K562 (cell line): ENCODE data around the gene BRICD5. TPM values are rescaled to one million over a fixed set of nuclear protein-coding genes. Genes with fewer than 3 reads are reported as not detected.

Source experiments
- ATAC-seq: fragments of 200-7000 bp; cut with Tn5 transposase; 3 replicates; pipeline ENCODE4 v1.9.1; 2020; ENCODE audit warnings: moderate library complexity
- BruUV-seq: library from RNA; stranded (reverse); fragments of 400-500 nt; replicated peaks from 2 replicates; lab custom pipeline; 2021; lab: Mats Ljungman, UMichigan
- CTCF ChIA-PET: fragments of 300-600 bp; formaldehyde crosslinking; extraction: SDS; loops from one replicate; lab custom pipeline; 2021; ENCODE audit warnings: low intra/inter-chr PET ratio; lab: Yijun Ruan, JAX
- POLR2A ChIA-PET: fragments of 300-600, 350-650 bp; sonication (Branson Sonifier 250); formaldehyde crosslinking; extraction: SDS; loops from one replicate; lab custom pipeline; 2021; ENCODE audit warnings: antibody characterized with exemption, inconsistent platforms; lab: Yijun Ruan, JAX
- DNase-seq, 4 experiments: peaks; one replicate each; pipeline versions ENCODE4 v3.0.0 to v3.0.0-alpha.2; 2011 to 2018; ENCODE audit warnings: low spot score in 3 of 4, mixed read lengths in 3 of 4; ENCODE audit errors: extremely low read depth in 1 of 4
- FAIRE-seq: peaks from 2 replicates; lab custom pipeline; 2011; peaks lifted over from hg19 to GRCh38; lab: Jason Lieb, UNC
- H2AFZ ChIP-seq: 2 replicates; pipeline ENCODE4 v1.6.0; 2011; ENCODE audit warnings: low read depth, low read length, control low read depth, inconsistent platforms
- H3K27ac ChIP-seq: fragments of 200-600 bp; 3 replicates; pipeline ENCODE4 v1.8.0; 2011; ENCODE audit warnings: low read depth, mild to moderate bottlenecking, control low read depth, inconsistent platforms, low read length, moderate library complexity, mixed read lengths; ENCODE audit errors: extremely low read depth
- H3K27me3 ChIP-seq, 2 experiments: fragments of 300-600 bp in 1 of 2; 2 replicates in 1 of 2; 3 replicates in 1 of 2; pipeline versions ENCODE4 v1.6.0 to v1.8.0; 2011; ENCODE audit warnings: inconsistent platforms in 2 of 2, low read length in 2 of 2, mild to moderate bottlenecking in 1 of 2, mixed read lengths in 1 of 2, moderate library complexity in 1 of 2; ENCODE audit not compliant: control insufficient read depth in 2 of 2, insufficient read depth in 2 of 2
- H3K36me3 ChIP-seq: fragments of 300-600 bp; 3 replicates; pipeline ENCODE4 v1.8.0; 2011; ENCODE audit warnings: mild to moderate bottlenecking, low read length, inconsistent platforms; ENCODE audit not compliant: control insufficient read depth, insufficient read depth
- H3K4me1 ChIP-seq, 2 experiments: fragments of 200-600 bp in 1 of 2; replicated peaks in 1 of 2; 2 replicates in 1 of 2; 3 replicates in 1 of 2; pipeline versions ENCODE4 v1.5.1 to v1.8.0; 2011; ENCODE audit warnings: inconsistent platforms in 2 of 2, low read length in 2 of 2, mild to moderate bottlenecking in 1 of 2, mixed read lengths in 1 of 2, moderate library complexity in 1 of 2; ENCODE audit not compliant: control insufficient read depth in 2 of 2, insufficient read depth in 2 of 2
- H3K4me2 ChIP-seq: 2 replicates; pipeline ENCODE4 v1.6.1; 2011; ENCODE audit warnings: low read length, control low read depth, inconsistent platforms, mixed read lengths; ENCODE audit not compliant: insufficient read depth
- H3K4me3 ChIP-seq: fragments of 200-600 bp; sonication (generic), shearing (Covaris generic); 2 replicates; pipeline ENCODE4 v1.5.1; 2016; ENCODE audit warnings: control low read depth, inconsistent platforms
- H3K79me2 ChIP-seq: fragments of 200-600 bp; 3 replicates; pipeline ENCODE4 v1.8.0; 2011; ENCODE audit warnings: low read length, inconsistent platforms; ENCODE audit not compliant: control insufficient read depth, insufficient read depth
- H3K9ac ChIP-seq, 2 experiments: 2 replicates each; pipeline versions ENCODE4 v1.6.0 to v1.6.1; 2011; ENCODE audit warnings: low read depth in 2 of 2, low read length in 2 of 2, control low read depth in 1 of 2, inconsistent platforms in 1 of 2, mild to moderate bottlenecking in 1 of 2, mixed read lengths in 1 of 2; ENCODE audit not compliant: insufficient read depth in 1 of 2
- H3K9me1 ChIP-seq: one replicate; pipeline ENCODE4 v1.6.0; 2011; ENCODE audit warnings: inconsistent platforms, mild to moderate bottlenecking, low read length, moderate library complexity; ENCODE audit not compliant: control insufficient read depth, insufficient read depth
- H3K9me3 ChIP-seq: replicated peaks from 2 replicates; pipeline ENCODE4 v1.5.1; 2011; ENCODE audit warnings: low read depth, low read length, inconsistent platforms; ENCODE audit not compliant: control insufficient read depth, insufficient read depth
- H4K20me1 ChIP-seq: replicated peaks from 2 replicates; pipeline ENCODE4 v1.6.1; 2011; ENCODE audit warnings: low read length, inconsistent platforms, mixed read lengths; ENCODE audit not compliant: control insufficient read depth, insufficient read depth
- ATF3 ChIP-seq, 2 experiments: fragments of 450-650 bp in 1 of 2; sonication (generic) in 1 of 2; formaldehyde crosslinking in 1 of 2; IDR thresholded peaks in 1 of 2; conservative IDR thresholded peaks in 1 of 2; 2 replicates each; pipeline versions ENCODE4 v1.6.1 to v1.8.1; 2016 to 2023; ENCODE audit warnings: mild to moderate bottlenecking in 2 of 2, moderate library complexity in 2 of 2, inconsistent platforms in 1 of 2, missing genetic modification reagents in 1 of 2
- GABPB1 ChIP-seq: sonication (generic); formaldehyde crosslinking; IDR thresholded peaks from 2 replicates; pipeline ENCODE4 v1.8.0; 2022; ENCODE audit warnings: mild to moderate bottlenecking, missing genetic modification reagents
- MAX ChIP-seq: sonication (generic); formaldehyde crosslinking; IDR thresholded peaks from 2 replicates; pipeline ENCODE4 v1.9.0; 2022; ENCODE audit warnings: mild to moderate bottlenecking, missing genetic modification reagents
- POLR2A ChIP-seq: fragments of 450-650 bp; conservative IDR thresholded peaks from 2 replicates; pipeline ENCODE4 v1.6.1; 2016
- POLR2B ChIP-seq: fragments of 450-650 bp; IDR thresholded peaks from 2 replicates; pipeline ENCODE4 v1.6.1; 2018; ENCODE audit warnings: low read depth; ENCODE audit not compliant: partially characterized antibody
- POLR2G ChIP-seq: fragments of 200-400 bp; formaldehyde crosslinking; IDR thresholded peaks from 2 replicates; pipeline ENCODE4 v1.6.1; 2017; ENCODE audit warnings: low read depth, mild to moderate bottlenecking, antibody characterized with exemption, low read length, moderate library complexity
- RBFOX2 ChIP-seq: fragments of 200-400 bp; formaldehyde crosslinking; IDR thresholded peaks from 2 replicates; pipeline ENCODE4 v1.6.1; 2017; ENCODE audit warnings: low read depth, mild to moderate bottlenecking, low read length, moderate library complexity
- RBM22 ChIP-seq: fragments of 200-400 bp; formaldehyde crosslinking; IDR thresholded peaks from 2 replicates; pipeline ENCODE4 v1.6.1; 2018; ENCODE audit warnings: low read length, low read depth; ENCODE audit not compliant: poor library complexity, severe bottlenecking
- TAF9B ChIP-seq: fragments of 450-650 bp; IDR thresholded peaks from 2 replicates; pipeline ENCODE4 v1.6.1; 2018; ENCODE audit warnings: mild to moderate bottlenecking; ENCODE audit not compliant: partially characterized antibody
- TFAP4 ChIP-seq: sonication (generic); formaldehyde crosslinking; IDR thresholded peaks from 2 replicates; pipeline ENCODE4 v1.8.0; 2022; ENCODE audit warnings: missing genetic modification reagents, mild to moderate bottlenecking, moderate library complexity, borderline replicate concordance
- ZBTB34 ChIP-seq: fragments of 250-450 bp; sonication (Bioruptor Pico); IDR thresholded peaks from 2 replicates; pipeline ENCODE4 v1.8.0; 2021; ENCODE audit warnings: mild to moderate bottlenecking, moderate library complexity
- ZNF175 ChIP-seq: fragments of 200-800 bp; sonication (Bioruptor generic); IDR thresholded peaks from 2 replicates; pipeline ENCODE4 v1.6.1; 2016; ENCODE audit warnings: low read depth, mild to moderate bottlenecking, missing genetic modification characterization, missing compliant biosample characterization
- WGBS: fragments of 100-300 bp; shearing (Covaris generic); methylation state at CpG from one replicate; pipeline ENCODE4 v1.1.6; 2016; ENCODE audit warnings: low coverage, mixed read lengths; ENCODE audit not compliant: insufficient coverage; ENCODE audit errors: missing lambda C conversion rate; 5-methylcytosine and 5-hydroxymethylcytosine counted together
- in situ Hi-C: fragments of 300-500 bp; cut with MboI; formaldehyde crosslinking; loops from 4 replicates; pipeline ENCODE4 v1.15.0; 2018; ENCODE audit warnings: inconsistent platforms, mixed read lengths
- intact Hi-C: fragments of 100-400 bp; cut with micrococcal nuclease; formaldehyde crosslinking; loops from 2 replicates; pipeline ENCODE4 v1.14.2; 2022
- polyA plus RNA-seq, 8 experiments: library from polyadenylated mRNA; depleted of rRNA in 4 of 8; stranded (reverse) in 5 of 8; unstranded in 3 of 8; fragments of >200 nt; fragmentation: Nextera tagmentation in 2 of 8; fragmentation: Illumina TruSeq in 1 of 8; extraction: Ambion mirVana in 2 of 8; extraction: Trizol in 1 of 8; gene quantifications; 2 replicates each; pipeline versions ENCODE4 v1.2.1 to v1.2.3, GENCODE V29; 2011 to 2014; ENCODE audit warnings: inconsistent platforms in 1 of 8, missing spikeins in 1 of 8
- total RNA-seq, 7 experiments: library from RNA; depleted of rRNA in 6 of 7; stranded (reverse); fragments of >200 nt in 6 of 7; fragmentation: Illumina TruSeq in 2 of 7; extraction: Trizol in 2 of 7; gene quantifications; 2 replicates each; pipeline versions ENCODE4 v1.2.1 to v1.2.3, GENCODE V29; 2011 to 2021; ENCODE audit warnings: low replicate concordance in 1 of 7

Gene BRICD5
- total and polyA plus RNA-seq, 9 of the 15 experiments (the other 6 are each of a cell fraction or from before 2014, with no cell fraction given): 0.24 to 15.1 (median 2.4) TPM; not detected in 1

- in situ Hi-C loops (no loop called here), intact Hi-C loops (no loop called here)
- DNase-seq (no peak), FAIRE-seq (no peak), ATAC-seq (no peak)
- H3K79me2 ChIP-seq: peaks cover 14% of the 10 kb centered on the region
- H3K9me3 ChIP-seq: no peaks in the 10 kb centered on the region
- no peaks in the 10 kb centered on the region for H4K20me1 ChIP-seq
- ChIA-PET POLR2A (interaction anchor here (0.5 to 3.7 kb wide), 8 partner anchors 9 to 405 kb away, joined by 3 to 29 read pairs (median 3); partner anchors contain the start of genes E4F1, FAHD1 and PGP), CTCF (no interaction called here)
- no TSS peak for BruUV-seq
- H3K36me3 ChIP-seq: peaks cover 84% of the 10 kb centered on the region; the same call in 2 of the 3 replicates
- no peaks in the 10 kb centered on the region for H3K27me3 ChIP-seq
- H3K4me3 ChIP-seq: no peak overlapping the region
- TF ChIP-seq ZNF175: no peak
- TF ChIP-seq MAX (CRISPR knock-in tag): no peak
- peak; percentile 74 for TF ChIP-seq RBM22
- TF ChIP-seq TAF9B: no peak
- TF ChIP-seq ATF3 (IDR thresholded peaks at IDR 0.05): no peak
- TF ChIP-seq ATF3 (CRISPR knock-in tag; conservative IDR thresholded peaks at IDR 0.05): no peak
- 0 out of 2 replicates have a peak, but pooled peaks have one; percentile 24 for TF ChIP-seq POLR2A
- TF ChIP-seq POLR2B: peak; percentile 25
- TF ChIP-seq RBFOX2: peak; percentile 31; the same call in 1 of the 2 replicates
- TF ChIP-seq TFAP4 (CRISPR knock-in tag): no peak
- no peak for TF ChIP-seq GABPB1 (CRISPR knock-in tag)
- peak; percentile 53 for TF ChIP-seq POLR2G
- TF ChIP-seq ZBTB34 (CRISPR knock-in tag): no peak
- 92% methylated on average over 33 of the region's 41 CpGs for WGBS
- no peak overlapping the region for H3K4me2 ChIP-seq
- H2AFZ ChIP-seq: no peak overlapping the region
- no peaks in the 10 kb centered on the region for H3K9me1 ChIP-seq
- H3K9ac ChIP-seq: peak overlapping the region in 1 of 2 experiments; percentile 35; a peak in 1 of 4 replicates
- no peak overlapping the region for H3K27ac ChIP-seq
- H3K4me1 ChIP-seq: peaks cover 0 to 60% of the 10 kb centered on the region in 2 experiments; a peak in 2 of 5 replicates
These were observed 21.7 kb upstream of the BRICD5 start for GRCh38 chr16:2232094-2232990.
